ENCODE results near the gene CYREN.
"Not testable (repeated sequence)": the region's sequence is repeated elsewhere in the genome, so short reads cannot be mapped to it uniquely, and the experiment has no call there.

CYREN gene

GRCh38 chr7:135174941-135175340 lies 4.4 kb upstream of the CYREN start:
- no peak for DNase-seq

- DNase-seq: not testable (repeated sequence)
Measured at GRCh38 chr7:135173916-135174315, 3.4 kb upstream of the CYREN start.

GRCh38 chr7:135171581-135172291 lies 1.2 kb upstream of the CYREN start:
- DNase-seq: not testable (repeated sequence)

GRCh38 chr7:135170998-135171481 lies 533 bp upstream of the CYREN start:
- not testable (repeated sequence) for DNase-seq

- DNase-seq: no peak
Measured at GRCh38 chr7:135169964-135170273, 588 bp downstream of the CYREN start.

GRCh38 chr7:135169141-135169963 lies 1.2 kb downstream of the CYREN start:
- no peak for DNase-seq

GRCh38 chr7:135168489-135169140 lies 1.9 kb downstream of the CYREN start:
- no peak for DNase-seq

GRCh38 chr7:135168001-135168400 lies 2.5 kb downstream of the CYREN start:
- no peak for DNase-seq

- no peak for DNase-seq
Measured at GRCh38 chr7:135167365-135167917, 3.1 kb downstream of the CYREN start.

- no peak for DNase-seq
Measured at GRCh38 chr7:135166338-135166990, 4.0 kb downstream of the CYREN start.

GRCh38 chr7:135165862-135166261 lies 4.6 kb downstream of the CYREN start:
- DNase-seq: no peak

GRCh38 chr7:135164357-135165061 lies 6.0 kb downstream of the CYREN start:
- DNase-seq: no peak

- no peak for DNase-seq
Measured at GRCh38 chr7:135162382-135163001, 8.0 kb downstream of the CYREN start.

- DNase-seq: no peak
Measured at GRCh38 chr7:135161669-135162068, 8.8 kb downstream of the CYREN start.

GRCh38 chr7:135160858-135161653 lies 9.5 kb downstream of the CYREN start:
- no peak for DNase-seq

- no peak for DNase-seq
Measured at GRCh38 chr7:135160098-135160857, 10.2 kb downstream of the CYREN start.

- no peak for DNase-seq
Measured at GRCh38 chr7:135159359-135160085, 11.0 kb downstream of the CYREN start.

- no peak for DNase-seq
Measured at GRCh38 chr7:135158874-135159273, 11.6 kb downstream of the CYREN start.

- no peak for DNase-seq
Measured at GRCh38 chr7:135158141-135158655, 12.3 kb downstream of the CYREN start.

Measured in NCI-H2029 (cell line).